WTC11 (cell line): ENCODE measurements around the gene FAM193A. TPM values are rescaled to one million over a fixed set of nuclear protein-coding genes. Genes with fewer than 3 reads are reported as not detected.

Experiments used
- ATAC-seq: fragments of 200-7000 bp; cut with Tn5 transposase; 2 replicates; pipeline ENCODE4 v1.10.0; 2021; ENCODE audit warnings: mild to moderate bottlenecking, moderate library complexity
- CTCF ChIA-PET: fragments of 300-600 bp; sonication (Branson Sonifier 250); formaldehyde crosslinking; loops from one replicate; lab custom pipeline; 2021; ENCODE audit warnings: antibody characterized with exemption; lab: Charles Lee
- POLR2A ChIA-PET: fragments of 350-600 bp; sonication (Branson Sonifier 250); formaldehyde crosslinking; loops from one replicate; lab custom pipeline; 2021; ENCODE audit warnings: antibody characterized with exemption; lab: Charles Lee
- DNase-seq: peaks from one replicate; pipeline ENCODE4 v3.0.0; 2021; ENCODE audit warnings: low spot score
- H3K27ac Mint-ChIP-seq: 2 replicates; pipeline ENCODE4 v1.8.0; 2021; ENCODE audit warnings: mixed read lengths
- H3K27me3 Mint-ChIP-seq: 2 replicates; pipeline ENCODE4 v1.8.0; 2021; ENCODE audit warnings: low read depth, mild to moderate bottlenecking, moderate library complexity, mixed read lengths
- H3K36me3 Mint-ChIP-seq: 2 replicates; pipeline ENCODE4 v1.8.0; 2021; ENCODE audit warnings: mixed read lengths
- H3K4me1 Mint-ChIP-seq: 2 replicates; pipeline ENCODE4 v1.8.0; 2022; ENCODE audit warnings: mixed read lengths
- H3K4me3 Mint-ChIP-seq: 2 replicates; pipeline ENCODE4 v1.8.0; 2021; ENCODE audit warnings: mild to moderate bottlenecking, moderate library complexity, mixed read lengths
- H3K9me3 Mint-ChIP-seq: 2 replicates; pipeline ENCODE4 v1.8.0; 2021; ENCODE audit warnings: mixed read lengths
- ATF2 ChIP-seq: sonication (generic); formaldehyde crosslinking; IDR thresholded peaks from 2 replicates; pipeline ENCODE4 v1.8.1; 2022; ENCODE audit warnings: low read depth, missing genetic modification reagents, borderline replicate concordance
- ESRRA ChIP-seq: sonication (generic); formaldehyde crosslinking; IDR thresholded peaks from 2 replicates; pipeline ENCODE4 v1.8.1; 2022; ENCODE audit warnings: mild to moderate bottlenecking, missing genetic modification reagents, borderline replicate concordance
- ETV6 ChIP-seq: sonication (generic); formaldehyde crosslinking; IDR thresholded peaks from 2 replicates; pipeline ENCODE4 v1.8.1; 2022; ENCODE audit warnings: mild to moderate bottlenecking, missing genetic modification reagents
- GTF2I ChIP-seq: fragments of 250-450 bp; sonication (Bioruptor Pico); conservative IDR thresholded peaks from 2 replicates; pipeline ENCODE4 v1.4.0; 2021; ENCODE audit warnings: mild to moderate bottlenecking
- HMGXB4 ChIP-seq: sonication (generic); formaldehyde crosslinking; IDR thresholded peaks from 2 replicates; pipeline ENCODE4 v1.8.1; 2023; ENCODE audit warnings: mild to moderate bottlenecking, moderate library complexity, missing genetic modification reagents
- JUN ChIP-seq: sonication (generic); formaldehyde crosslinking; IDR thresholded peaks from 2 replicates; pipeline ENCODE4 v1.8.0; 2023; ENCODE audit warnings: mild to moderate bottlenecking, missing genetic modification reagents
- MXD4 ChIP-seq: fragments of 250-450 bp; sonication (Bioruptor Pico); IDR thresholded peaks from 2 replicates; pipeline ENCODE4 v1.8.0; 2021; ENCODE audit warnings: mild to moderate bottlenecking, moderate library complexity, borderline replicate concordance
- NFATC4 ChIP-seq: fragments of 250-450 bp; sonication (Bioruptor Pico); IDR thresholded peaks from 2 replicates; pipeline ENCODE4 v1.9.0; 2021; ENCODE audit warnings: mild to moderate bottlenecking
- NR1H2 ChIP-seq: sonication (generic); formaldehyde crosslinking; IDR thresholded peaks from 2 replicates; pipeline ENCODE4 v1.9.0; 2021; ENCODE audit warnings: mild to moderate bottlenecking, moderate library complexity, missing genetic modification reagents
- PRDM15 ChIP-seq: sonication (generic); formaldehyde crosslinking; IDR thresholded peaks from 2 replicates; pipeline ENCODE4 v1.8.0; 2022; ENCODE audit warnings: missing genetic modification reagents
- SOX15 ChIP-seq: fragments of 250-450 bp; sonication (Bioruptor Pico); IDR thresholded peaks from 2 replicates; pipeline ENCODE4 v1.9.0; 2021; ENCODE audit warnings: mild to moderate bottlenecking
- SP1 ChIP-seq: sonication (generic); formaldehyde crosslinking; conservative IDR thresholded peaks from 2 replicates; pipeline ENCODE4 v1.8.1; 2022; ENCODE audit warnings: missing genetic modification reagents
- TCF7 ChIP-seq: sonication (generic); formaldehyde crosslinking; IDR thresholded peaks from 2 replicates; pipeline ENCODE4 v1.8.0; 2022; ENCODE audit warnings: mild to moderate bottlenecking, low read depth, missing genetic modification reagents, moderate library complexity
- TP53 ChIP-seq: sonication (generic); formaldehyde crosslinking; IDR thresholded peaks from 2 replicates; pipeline ENCODE4 v1.8.1; 2023; ENCODE audit warnings: mild to moderate bottlenecking, missing genetic modification reagents
- ZNF263 ChIP-seq: sonication (generic); formaldehyde crosslinking; IDR thresholded peaks from 2 replicates; pipeline ENCODE4 v1.8.1; 2022; ENCODE audit warnings: low read depth, mild to moderate bottlenecking, moderate library complexity, missing genetic modification reagents
- ZNF281 ChIP-seq: sonication (generic); formaldehyde crosslinking; IDR thresholded peaks from 2 replicates; pipeline ENCODE4 v1.8.0; 2023; ENCODE audit warnings: mild to moderate bottlenecking, missing genetic modification reagents
- ZNF317 ChIP-seq: sonication (generic); formaldehyde crosslinking; IDR thresholded peaks from 2 replicates; pipeline ENCODE4 v1.8.1; 2023; ENCODE audit warnings: low read depth, mild to moderate bottlenecking, moderate library complexity, missing genetic modification reagents, borderline replicate concordance
- ZNF425 ChIP-seq: fragments of 250-450 bp; sonication (Bioruptor Pico); conservative IDR thresholded peaks from 2 replicates; pipeline ENCODE4 v1.9.0; 2021; ENCODE audit warnings: mild to moderate bottlenecking
- total RNA-seq: library from RNA; stranded (reverse); gene quantifications from 3 replicates; pipeline ENCODE4 v1.2.3, GENCODE V29; 2021

The FAM193A gene
- total RNA-seq, 1 experiment from 2014 or later = 28.1 TPM

- Mint-ChIP-seq H3K36me3 (peaks cover 71% of the 10 kb centered on the region), H3K4me1 (peaks cover 10% of the 10 kb centered on the region), H3K27ac (peak overlapping the region; percentile 65), H3K4me3 (no peak overlapping the region), H3K27me3 (no peaks in the 10 kb centered on the region), H3K9me3 (no peaks in the 10 kb centered on the region)
- ATAC-seq (no peak), DNase-seq (no peak)
- TF ChIP-seq ZNF425 (CRISPR knock-in tag) = no peak
- TF ChIP-seq JUN = no peak
- no peak for TF ChIP-seq SP1
- TF ChIP-seq NFATC4 = no peak
- TF ChIP-seq NR1H2 = no peak
- TF ChIP-seq TCF7 (CRISPR knock-in tag) = no peak
- TF ChIP-seq ESRRA = no peak
- TF ChIP-seq GTF2I = no peak
- TF ChIP-seq ETV6 (CRISPR knock-in tag) = no peak
- no peak for TF ChIP-seq ZNF317
- TF ChIP-seq ATF2 (CRISPR knock-in tag) = no peak
- TF ChIP-seq MXD4 (CRISPR knock-in tag) = no peak
- no peak for TF ChIP-seq ZNF263 (CRISPR knock-in tag)
- TF ChIP-seq SOX15 (CRISPR knock-in tag) = no peak
- TF ChIP-seq TP53 (CRISPR knock-in tag) = no peak
- TF ChIP-seq PRDM15 (CRISPR knock-in tag) = no peak
- TF ChIP-seq HMGXB4 (CRISPR knock-in tag) = no peak
- TF ChIP-seq ZNF281 (CRISPR knock-in tag) = no peak
- ChIA-PET CTCF (interaction anchor here (0.7 kb wide), 1 partner anchor 31 kb away, joined by 3 read pairs; no protein-coding TSS in a partner anchor), POLR2A (interaction anchor here (0.6 kb wide), 1 partner anchor 57 kb away, joined by 3 read pairs; no protein-coding TSS in a partner anchor)
Measured at GRCh38 chr4:2492970-2493369, 43.5 kb upstream of the FAM193A start.
